HEK293 (cell line): Measurements from ENCODE around the gene KCTD15.

Experiments used
- HOXD13 ChIP-seq: sonication (generic); formaldehyde crosslinking; IDR thresholded peaks from 2 replicates; pipeline ENCODE4 v1.8.0; 2022; ENCODE audit warnings: missing genetic modification reagents, borderline replicate concordance
- KLF10 ChIP-seq: fragments of 450-650 bp; IDR thresholded peaks from 2 replicates; pipeline ENCODE4 v1.5.1; 2018; ENCODE audit warnings: missing biosample characterization, mild to moderate bottlenecking, missing genetic modification characterization
- KLF7 ChIP-seq: fragments of 450-650 bp; formaldehyde crosslinking; IDR thresholded peaks from 2 replicates; pipeline ENCODE4 v1.5.1; 2016; ENCODE audit warnings: missing biosample characterization, missing genetic modification characterization, borderline replicate concordance
- MZF1 ChIP-seq: fragments of 450-650 bp; formaldehyde crosslinking; IDR thresholded peaks from 2 replicates; pipeline ENCODE4 v1.5.1; 2017; ENCODE audit warnings: missing biosample characterization, missing genetic modification characterization, borderline replicate concordance
- RBAK ChIP-seq: fragments of 450-650 bp; formaldehyde crosslinking; IDR thresholded peaks from 2 replicates; pipeline ENCODE4 v1.5.1; 2016; ENCODE audit warnings: missing biosample characterization, missing genetic modification characterization
- SETDB1 ChIP-seq: IDR thresholded peaks from one replicate; pipeline ENCODE4 v1.6.1; 2017; ENCODE audit warnings: mild to moderate bottlenecking, low read length, moderate library complexity, mixed read lengths; ENCODE audit not compliant: insufficient read length
- TRIM28 ChIP-seq: IDR thresholded peaks from 2 replicates; pipeline ENCODE4 v1.6.1; 2011; ENCODE audit warnings: low read length, control low read depth, borderline replicate concordance
- ZEB2 ChIP-seq: fragments of 450-650 bp; formaldehyde crosslinking; IDR thresholded peaks from 2 replicates; pipeline ENCODE4 v1.5.1; 2016; ENCODE audit warnings: missing biosample characterization, missing genetic modification characterization
- ZFHX2 ChIP-seq: fragments of 450-650 bp; formaldehyde crosslinking; conservative IDR thresholded peaks from 2 replicates; pipeline ENCODE4 v1.5.1; 2016; ENCODE audit warnings: missing biosample characterization, missing genetic modification characterization
- ZNF112 ChIP-seq: fragments of 450-650 bp; formaldehyde crosslinking; IDR thresholded peaks from 2 replicates; pipeline ENCODE4 v1.5.0; 2017; ENCODE audit warnings: missing biosample characterization, missing genetic modification characterization
- ZNF169 ChIP-seq: fragments of 450-650 bp; formaldehyde crosslinking; IDR thresholded peaks from 2 replicates; pipeline ENCODE4 v1.5.1; 2016; ENCODE audit warnings: missing biosample characterization, missing genetic modification characterization
- ZNF175 ChIP-seq: fragments of 450-650 bp; formaldehyde crosslinking; IDR thresholded peaks from 2 replicates; pipeline ENCODE4 v1.5.1; 2016; ENCODE audit warnings: missing biosample characterization, missing genetic modification characterization
- ZNF394 ChIP-seq: fragments of 450-650 bp; formaldehyde crosslinking; IDR thresholded peaks from 2 replicates; pipeline ENCODE4 v1.5.1; 2016; ENCODE audit warnings: missing biosample characterization, missing genetic modification characterization, mild to moderate bottlenecking, moderate library complexity, borderline replicate concordance
- ZNF416 ChIP-seq: fragments of 450-650 bp; formaldehyde crosslinking; IDR thresholded peaks from 2 replicates; pipeline ENCODE4 v1.5.1; 2016; ENCODE audit warnings: missing biosample characterization, missing genetic modification characterization
- ZNF433 ChIP-seq: fragments of 450-650 bp; formaldehyde crosslinking; IDR thresholded peaks from 2 replicates; pipeline ENCODE4 v1.5.1; 2016; ENCODE audit warnings: missing biosample characterization, missing genetic modification characterization, low read depth
- ZNF530 ChIP-seq: fragments of 450-650 bp; formaldehyde crosslinking; IDR thresholded peaks from 2 replicates; pipeline ENCODE4 v1.5.1; 2016; ENCODE audit warnings: low read depth, missing biosample characterization, missing genetic modification characterization
- ZNF544 ChIP-seq: fragments of 450-650 bp; formaldehyde crosslinking; IDR thresholded peaks from 2 replicates; pipeline ENCODE4 v1.5.0; 2017; ENCODE audit warnings: missing biosample characterization, missing genetic modification characterization
- ZNF548 ChIP-seq: fragments of 450-650 bp; formaldehyde crosslinking; IDR thresholded peaks from 2 replicates; pipeline ENCODE4 v1.5.1; 2016; ENCODE audit warnings: missing biosample characterization, missing genetic modification characterization
- ZNF600 ChIP-seq: fragments of 450-650 bp; formaldehyde crosslinking; IDR thresholded peaks from 2 replicates; pipeline ENCODE4 v1.5.1; 2016; ENCODE audit warnings: missing biosample characterization, missing genetic modification characterization
- ZNF629 ChIP-seq: fragments of 450-650 bp; formaldehyde crosslinking; IDR thresholded peaks from 2 replicates; pipeline ENCODE4 v1.5.1; 2017; ENCODE audit warnings: missing biosample characterization, missing genetic modification characterization
- ZNF76 ChIP-seq: fragments of 450-650 bp; formaldehyde crosslinking; IDR thresholded peaks from 2 replicates; pipeline ENCODE4; 2016; ENCODE audit warnings: low read depth, missing biosample characterization, missing genetic modification characterization, borderline replicate concordance
- ZNF837 ChIP-seq: fragments of 450-650 bp; formaldehyde crosslinking; IDR thresholded peaks from 2 replicates; pipeline ENCODE4 v1.5.1; 2016; ENCODE audit warnings: missing biosample characterization, missing genetic modification characterization
- TF ChIP-seq, protein P1 (sequence below): fragments of 450-650 bp; formaldehyde crosslinking; IDR thresholded peaks from 2 replicates; pipeline ENCODE4 v1.5.1; 2017; ENCODE audit warnings: missing biosample characterization, missing genetic modification characterization
- TF ChIP-seq, protein P2 (sequence below): sonication (generic); formaldehyde crosslinking; IDR thresholded peaks from 2 replicates; pipeline ENCODE4 v1.8.1; 2022; ENCODE audit warnings: mild to moderate bottlenecking, moderate library complexity, missing genetic modification reagents
- TF ChIP-seq, protein P3 (sequence below): fragments of 450-650 bp; formaldehyde crosslinking; IDR thresholded peaks from 2 replicates; pipeline ENCODE4 v1.5.1; 2016; ENCODE audit warnings: missing biosample characterization, missing genetic modification characterization, borderline replicate concordance
- TF ChIP-seq, protein P4 (sequence below): fragments of 450-650 bp; IDR thresholded peaks from 2 replicates; pipeline ENCODE4 v1.5.1; 2018; ENCODE audit warnings: missing biosample characterization, mild to moderate bottlenecking, missing genetic modification characterization
- TF ChIP-seq, protein P5 (sequence below): fragments of 450-650 bp; formaldehyde crosslinking; IDR thresholded peaks from 2 replicates; pipeline ENCODE4 v1.5.1; 2016; ENCODE audit warnings: missing biosample characterization, missing genetic modification characterization

Gene KCTD15

DNA sequence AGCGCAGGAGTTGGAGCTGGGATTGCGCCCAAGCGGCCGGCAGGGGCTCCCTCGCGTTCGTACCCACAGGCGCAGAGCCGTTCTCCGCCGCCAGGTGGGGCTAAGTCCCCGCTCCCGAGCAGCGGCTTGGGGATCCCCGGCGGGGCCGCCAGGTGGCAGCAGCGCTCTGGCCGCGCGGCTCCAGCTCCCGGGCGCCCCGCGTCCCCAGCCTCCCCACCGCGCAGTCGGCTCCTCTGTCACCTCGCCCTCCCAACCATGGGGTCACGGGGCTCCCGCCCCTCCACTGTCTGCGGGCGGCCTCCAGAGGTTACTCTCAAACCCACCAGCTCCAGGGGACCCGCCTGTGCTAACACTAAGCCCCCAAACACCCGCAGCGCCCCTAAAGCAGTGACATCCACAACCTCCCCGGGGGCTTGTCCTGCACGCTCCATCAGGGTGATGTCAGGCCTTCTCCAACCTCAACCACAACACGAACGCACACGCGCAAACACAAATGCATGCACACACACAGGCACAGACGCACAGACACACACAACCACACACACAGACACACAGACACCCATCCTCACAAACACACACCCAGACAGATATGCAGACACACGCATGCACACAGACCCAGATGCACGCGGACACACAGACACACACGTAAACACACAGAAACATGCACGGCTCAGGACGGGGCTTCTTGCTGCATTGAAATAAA lies 18.4 kb upstream of the KCTD15 start (continued):
- TF ChIP-seq, protein P1, sequence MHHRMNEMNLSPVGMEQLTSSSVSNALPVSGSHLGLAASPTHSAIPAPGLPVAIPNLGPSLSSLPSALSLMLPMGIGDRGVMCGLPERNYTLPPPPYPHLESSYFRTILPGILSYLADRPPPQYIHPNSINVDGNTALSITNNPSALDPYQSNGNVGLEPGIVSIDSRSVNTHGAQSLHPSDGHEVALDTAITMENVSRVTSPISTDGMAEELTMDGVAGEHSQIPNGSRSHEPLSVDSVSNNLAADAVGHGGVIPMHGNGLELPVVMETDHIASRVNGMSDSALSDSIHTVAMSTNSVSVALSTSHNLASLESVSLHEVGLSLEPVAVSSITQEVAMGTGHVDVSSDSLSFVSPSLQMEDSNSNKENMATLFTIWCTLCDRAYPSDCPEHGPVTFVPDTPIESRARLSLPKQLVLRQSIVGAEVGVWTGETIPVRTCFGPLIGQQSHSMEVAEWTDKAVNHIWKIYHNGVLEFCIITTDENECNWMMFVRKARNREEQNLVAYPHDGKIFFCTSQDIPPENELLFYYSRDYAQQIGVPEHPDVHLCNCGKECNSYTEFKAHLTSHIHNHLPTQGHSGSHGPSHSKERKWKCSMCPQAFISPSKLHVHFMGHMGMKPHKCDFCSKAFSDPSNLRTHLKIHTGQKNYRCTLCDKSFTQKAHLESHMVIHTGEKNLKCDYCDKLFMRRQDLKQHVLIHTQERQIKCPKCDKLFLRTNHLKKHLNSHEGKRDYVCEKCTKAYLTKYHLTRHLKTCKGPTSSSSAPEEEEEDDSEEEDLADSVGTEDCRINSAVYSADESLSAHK (tag by site-specific recombination) = peak; percentile 49; the same call in 1 of the 2 replicates
- TF ChIP-seq, protein P2, sequence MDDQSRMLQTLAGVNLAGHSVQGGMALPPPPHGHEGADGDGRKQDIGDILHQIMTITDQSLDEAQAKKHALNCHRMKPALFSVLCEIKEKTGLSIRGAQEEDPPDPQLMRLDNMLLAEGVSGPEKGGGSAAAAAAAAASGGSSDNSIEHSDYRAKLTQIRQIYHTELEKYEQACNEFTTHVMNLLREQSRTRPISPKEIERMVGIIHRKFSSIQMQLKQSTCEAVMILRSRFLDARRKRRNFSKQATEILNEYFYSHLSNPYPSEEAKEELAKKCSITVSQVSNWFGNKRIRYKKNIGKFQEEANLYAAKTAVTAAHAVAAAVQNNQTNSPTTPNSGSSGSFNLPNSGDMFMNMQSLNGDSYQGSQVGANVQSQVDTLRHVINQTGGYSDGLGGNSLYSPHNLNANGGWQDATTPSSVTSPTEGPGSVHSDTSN = 0 out of 2 replicates have a peak, but pooled peaks have one; percentile 40
- TF ChIP-seq SETDB1 = peak; percentile 62
- 0 out of 2 replicates have a peak, but pooled peaks have one; percentile 2 for TF ChIP-seq ZNF433 (tag by site-specific recombination)
- TF ChIP-seq TRIM28 = no peak
- TF ChIP-seq ZNF175 (tag by site-specific recombination) = no peak
- TF ChIP-seq KLF7 (tag by site-specific recombination) = no peak
- no peak for TF ChIP-seq ZNF416
- TF ChIP-seq MZF1 = no peak; the same call in 1 of the 2 replicates
- peak; percentile 98 for TF ChIP-seq ZNF600 (tag by site-specific recombination)
- TF ChIP-seq KLF10 = no peak
- no peak for TF ChIP-seq HOXD13 (CRISPR knock-in tag)
- TF ChIP-seq ZNF530 (tag by site-specific recombination) = no peak
- TF ChIP-seq ZFHX2 (tag by site-specific recombination) = peak; percentile 36; the same call in 1 of the 2 replicates
- no peak for TF ChIP-seq ZNF544 (tag by site-specific recombination)
- TF ChIP-seq ZNF112 (tag by site-specific recombination) = no peak
- TF ChIP-seq, protein P3, sequence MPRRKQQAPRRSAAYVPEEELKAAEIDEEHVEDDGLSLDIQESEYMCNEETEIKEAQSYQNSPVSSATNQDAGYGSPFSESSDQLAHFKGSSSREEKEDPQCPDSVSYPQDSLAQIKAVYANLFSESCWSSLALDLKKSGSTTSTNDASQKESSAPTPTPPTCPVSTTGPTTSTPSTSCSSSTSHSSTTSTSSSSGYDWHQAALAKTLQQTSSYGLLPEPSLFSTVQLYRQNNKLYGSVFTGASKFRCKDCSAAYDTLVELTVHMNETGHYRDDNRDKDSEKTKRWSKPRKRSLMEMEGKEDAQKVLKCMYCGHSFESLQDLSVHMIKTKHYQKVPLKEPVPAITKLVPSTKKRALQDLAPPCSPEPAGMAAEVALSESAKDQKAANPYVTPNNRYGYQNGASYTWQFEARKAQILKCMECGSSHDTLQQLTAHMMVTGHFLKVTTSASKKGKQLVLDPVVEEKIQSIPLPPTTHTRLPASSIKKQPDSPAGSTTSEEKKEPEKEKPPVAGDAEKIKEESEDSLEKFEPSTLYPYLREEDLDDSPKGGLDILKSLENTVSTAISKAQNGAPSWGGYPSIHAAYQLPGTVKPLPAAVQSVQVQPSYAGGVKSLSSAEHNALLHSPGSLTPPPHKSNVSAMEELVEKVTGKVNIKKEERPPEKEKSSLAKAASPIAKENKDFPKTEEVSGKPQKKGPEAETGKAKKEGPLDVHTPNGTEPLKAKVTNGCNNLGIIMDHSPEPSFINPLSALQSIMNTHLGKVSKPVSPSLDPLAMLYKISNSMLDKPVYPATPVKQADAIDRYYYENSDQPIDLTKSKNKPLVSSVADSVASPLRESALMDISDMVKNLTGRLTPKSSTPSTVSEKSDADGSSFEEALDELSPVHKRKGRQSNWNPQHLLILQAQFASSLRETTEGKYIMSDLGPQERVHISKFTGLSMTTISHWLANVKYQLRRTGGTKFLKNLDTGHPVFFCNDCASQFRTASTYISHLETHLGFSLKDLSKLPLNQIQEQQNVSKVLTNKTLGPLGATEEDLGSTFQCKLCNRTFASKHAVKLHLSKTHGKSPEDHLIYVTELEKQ (tag by site-specific recombination) = peak; percentile 50; the same call in 1 of the 2 replicates
- no peak; the same call in 1 of the 2 replicates for TF ChIP-seq ZNF394 (tag by site-specific recombination)
- TF ChIP-seq ZNF837 (tag by site-specific recombination) = no peak
- TF ChIP-seq ZNF629 (tag by site-specific recombination) = peak; percentile 72
- TF ChIP-seq ZNF169 (tag by site-specific recombination) = 0 out of 2 replicates have a peak, but pooled peaks have one; percentile 79
- TF ChIP-seq, protein P4, sequence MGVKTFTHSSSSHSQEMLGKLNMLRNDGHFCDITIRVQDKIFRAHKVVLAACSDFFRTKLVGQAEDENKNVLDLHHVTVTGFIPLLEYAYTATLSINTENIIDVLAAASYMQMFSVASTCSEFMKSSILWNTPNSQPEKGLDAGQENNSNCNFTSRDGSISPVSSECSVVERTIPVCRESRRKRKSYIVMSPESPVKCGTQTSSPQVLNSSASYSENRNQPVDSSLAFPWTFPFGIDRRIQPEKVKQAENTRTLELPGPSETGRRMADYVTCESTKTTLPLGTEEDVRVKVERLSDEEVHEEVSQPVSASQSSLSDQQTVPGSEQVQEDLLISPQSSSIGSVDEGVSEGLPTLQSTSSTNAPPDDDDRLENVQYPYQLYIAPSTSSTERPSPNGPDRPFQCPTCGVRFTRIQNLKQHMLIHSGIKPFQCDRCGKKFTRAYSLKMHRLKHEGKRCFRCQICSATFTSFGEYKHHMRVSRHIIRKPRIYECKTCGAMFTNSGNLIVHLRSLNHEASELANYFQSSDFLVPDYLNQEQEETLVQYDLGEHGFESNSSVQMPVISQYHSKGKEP (tag by site-specific recombination) = no peak
- TF ChIP-seq, protein P5, sequence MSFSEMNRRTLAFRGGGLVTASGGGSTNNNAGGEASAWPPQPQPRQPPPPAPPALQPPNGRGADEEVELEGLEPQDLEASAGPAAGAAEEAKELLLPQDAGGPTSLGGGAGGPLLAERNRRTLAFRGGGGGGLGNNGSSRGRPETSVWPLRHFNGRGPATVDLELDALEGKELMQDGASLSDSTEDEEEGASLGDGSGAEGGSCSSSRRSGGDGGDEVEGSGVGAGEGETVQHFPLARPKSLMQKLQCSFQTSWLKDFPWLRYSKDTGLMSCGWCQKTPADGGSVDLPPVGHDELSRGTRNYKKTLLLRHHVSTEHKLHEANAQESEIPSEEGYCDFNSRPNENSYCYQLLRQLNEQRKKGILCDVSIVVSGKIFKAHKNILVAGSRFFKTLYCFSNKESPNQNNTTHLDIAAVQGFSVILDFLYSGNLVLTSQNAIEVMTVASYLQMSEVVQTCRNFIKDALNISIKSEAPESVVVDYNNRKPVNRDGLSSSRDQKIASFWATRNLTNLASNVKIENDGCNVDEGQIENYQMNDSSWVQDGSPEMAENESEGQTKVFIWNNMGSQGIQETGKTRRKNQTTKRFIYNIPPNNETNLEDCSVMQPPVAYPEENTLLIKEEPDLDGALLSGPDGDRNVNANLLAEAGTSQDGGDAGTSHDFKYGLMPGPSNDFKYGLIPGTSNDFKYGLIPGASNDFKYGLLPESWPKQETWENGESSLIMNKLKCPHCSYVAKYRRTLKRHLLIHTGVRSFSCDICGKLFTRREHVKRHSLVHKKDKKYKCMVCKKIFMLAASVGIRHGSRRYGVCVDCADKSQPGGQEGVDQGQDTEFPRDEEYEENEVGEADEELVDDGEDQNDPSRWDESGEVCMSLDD (tag by site-specific recombination) = peak; percentile 88
- TF ChIP-seq ZEB2 (tag by site-specific recombination) = peak; percentile 88
- peak; percentile 74 for TF ChIP-seq ZNF76
- 0 out of 2 replicates have a peak, but pooled peaks have one; percentile 64 for TF ChIP-seq ZNF548 (tag by site-specific recombination)
- TF ChIP-seq RBAK (tag by site-specific recombination) = no peak
